Urinary bladder (tissue), 4 donors: ENCODE data around the gene PTS. TPM values are rescaled to one million over a fixed set of nuclear protein-coding genes. Genes with fewer than 3 reads are reported as not detected.
A peak's percentile ranks its signal among the peaks of the same experiment; 100 is the strongest.

ENCODE experiments used
- DNase-seq: peaks from one replicate; pipeline ENCODE4 v3.0.0-alpha.2; 2015; ENCODE audit errors: extremely low spot score
- H3K27ac ChIP-seq: one replicate; pipeline ENCODE4 v1.5.1; 2013; ENCODE audit warnings: low read depth, mild to moderate bottlenecking, moderate library complexity
- H3K36me3 ChIP-seq: one replicate; pipeline ENCODE4 v1.6.1; 2013; ENCODE audit warnings: mild to moderate bottlenecking, moderate library complexity; ENCODE audit not compliant: insufficient read depth
- H3K4me1 ChIP-seq: one replicate; pipeline ENCODE4 v1.6.1; 2013; ENCODE audit warnings: mild to moderate bottlenecking, moderate library complexity; ENCODE audit not compliant: insufficient read depth
- H3K4me3 ChIP-seq: one replicate; pipeline ENCODE4 v1.5.1; 2013; ENCODE audit warnings: low read depth, low read length
- WGBS: extraction: QIAGEN DNeasy Blood & Tissue Kit; methylation state at CpG from one replicate; pipeline ENCODE4 v1.1.7; 2013; 5-methylcytosine and 5-hydroxymethylcytosine counted together
- polyA plus RNA-seq: library from polyadenylated mRNA; stranded (reverse); fragments of 200-250 nt; gene quantifications from one replicate; pipeline ENCODE4 v1.2.3, GENCODE V29; 2013
- small RNA-seq: library from RNA; depleted of rRNA; stranded (forward); fragments of <200 nt; gene quantifications from one replicate; pipeline ENCODE3, GENCODE V24; 2014
- total RNA-seq: library from RNA; depleted of rRNA; stranded (reverse); fragments of >200 nt; gene quantifications from one replicate; pipeline ENCODE4 v1.2.3, GENCODE V29; 2014
- donor health status: healthy with polysubstance abuse.
- donor health status: healthy.

PTS gene
- total and polyA plus RNA-seq, 2 donors = 26.5 to 38.7 TPM

DNA sequence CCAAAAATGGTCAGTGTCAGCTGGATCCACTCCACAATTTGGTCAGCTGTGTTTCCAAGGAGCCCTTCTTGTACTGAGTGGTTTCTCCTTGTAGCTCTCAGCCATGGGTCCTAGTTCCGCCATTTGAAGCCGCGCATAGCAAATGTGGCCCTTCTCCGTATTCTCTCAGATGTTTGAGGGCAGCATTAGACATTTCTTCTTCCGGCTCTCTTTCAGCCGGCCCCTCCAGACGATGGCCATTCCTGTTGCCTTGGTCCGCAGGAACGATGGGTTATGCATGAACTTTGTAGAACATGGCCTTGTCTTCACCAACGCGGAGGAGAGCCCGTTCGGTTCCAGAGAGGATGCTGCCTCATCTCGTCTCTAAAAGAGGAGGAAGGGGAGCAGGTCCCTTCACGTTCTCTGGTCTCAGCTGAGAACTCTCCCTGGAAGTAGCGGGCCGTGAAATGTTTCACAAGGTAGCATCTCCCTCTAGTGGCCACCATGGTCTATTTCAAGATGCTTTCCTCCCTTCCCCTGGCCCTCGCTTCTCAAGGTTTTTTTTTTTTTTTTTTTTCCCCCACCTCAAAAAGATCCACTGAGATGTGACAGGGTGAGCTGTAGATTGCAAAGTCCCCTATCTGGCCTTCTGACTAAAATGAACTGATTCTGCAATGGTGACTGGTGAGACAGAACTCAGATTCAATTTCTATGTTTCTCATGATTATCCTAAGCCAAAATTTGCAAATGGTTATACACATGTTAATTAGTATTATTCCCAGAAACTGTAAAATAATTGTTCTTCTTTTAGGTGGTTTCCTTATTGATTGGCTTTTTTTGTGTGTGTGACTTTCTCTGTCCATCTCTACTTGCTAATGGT, 54.3 kb downstream of the PTS start:
- peak; percentile 68 for DNase-seq
- under 1% methylated on average over 18 of the region's 18 CpGs for WGBS
- Histone ChIP-seq H3K27ac (no peak overlapping the region), H3K4me1 (no peaks in the 10 kb centered on the region), H3K36me3 (no peaks in the 10 kb centered on the region), H3K4me3 (peak overlapping the region; percentile 26)

DNA sequence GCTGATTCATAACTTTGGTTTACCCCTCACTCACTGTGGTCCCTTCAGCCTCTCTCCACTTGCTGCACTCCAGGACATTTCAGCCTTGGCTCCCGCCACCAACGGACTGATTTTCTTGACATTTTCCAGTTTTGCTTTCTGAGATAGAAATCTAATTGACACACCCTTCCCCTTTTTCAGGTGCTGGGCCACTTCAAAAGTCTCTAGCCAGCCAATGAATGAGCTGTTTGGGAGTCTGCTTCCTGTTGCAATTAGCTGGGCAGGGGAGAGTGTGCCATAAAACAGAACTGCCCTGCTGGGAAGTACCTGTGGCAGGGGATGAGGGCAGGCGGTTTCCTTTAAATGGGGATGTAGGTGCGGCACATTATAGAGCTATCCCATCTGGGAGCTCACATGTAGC, 55.5 kb downstream of the PTS start:
- no peak overlapping the region for H3K4me3 ChIP-seq

More for the DNA sequence above, 55.5 kb downstream of the PTS start:
- no peaks in the 10 kb centered on the region for H3K36me3 ChIP-seq
- no peaks in the 10 kb centered on the region for H3K4me1 ChIP-seq
- H3K27ac ChIP-seq = no peak overlapping the region
- 78% methylated on average over 4 of the region's 4 CpGs for WGBS
- DNase-seq = no peak

Small RNA genes within 50 kb of the gene (small RNA-seq; reads per million reads assigned to genes)
- gene MRPS36P4 = not detected

Other genes with a start within 250 kb of the PTS start
- gene DLAT, start 201.0 kb upstream of the PTS start, total RNA-seq = 36.9 TPM
- gene DLAT, start 201.0 kb upstream of the PTS start, polyA plus RNA-seq = 23.7 TPM
- gene PIH1D2, start 152.4 kb upstream of the PTS start, total RNA-seq = 4.5 TPM
- gene PIH1D2, start 152.4 kb upstream of the PTS start, polyA plus RNA-seq = 1.0 TPM
- 29.3 TPM for gene NKAPD1, start 152.1 kb upstream of the PTS start, total RNA-seq
- 16.0 TPM for gene NKAPD1, start 152.1 kb upstream of the PTS start, polyA plus RNA-seq
- 57.0 TPM for gene TIMM8B, start 139.7 kb upstream of the PTS start, total RNA-seq
- gene TIMM8B, start 139.7 kb upstream of the PTS start, polyA plus RNA-seq = 82.9 TPM
- gene SDHD, start 139.6 kb upstream of the PTS start, total RNA-seq = 166 TPM
- gene SDHD, start 139.6 kb upstream of the PTS start, polyA plus RNA-seq = 180 TPM
- 18.1 TPM for gene IL18, start 62.3 kb upstream of the PTS start, total RNA-seq
- gene IL18, start 62.3 kb upstream of the PTS start, polyA plus RNA-seq = 8.3 TPM
- gene TEX12, start 59.1 kb upstream of the PTS start, total RNA-seq = 2.9 TPM
- 0.09 TPM for gene TEX12, start 59.1 kb upstream of the PTS start, polyA plus RNA-seq
- gene BCO2, start 50.9 kb upstream of the PTS start, total RNA-seq = 24.5 TPM
- 2.8 TPM for gene BCO2, start 50.9 kb upstream of the PTS start, polyA plus RNA-seq
- gene PLET1, start 34.4 kb downstream of the PTS start, total RNA-seq = not detected
- gene PLET1, start 34.4 kb downstream of the PTS start, polyA plus RNA-seq = not detected